Kasumi-1 (cell line): Measurements from ENCODE around the gene MEP1B.
"Not testable (repeated sequence)": the region's sequence is repeated elsewhere in the genome, so short reads cannot be mapped to it uniquely, and the experiment has no call there.

ENCODE experiments used
- DNase-seq, 2 experiments: peaks; one replicate each; lab custom pipeline; 2025; lab: John Stamatoyannopoulos, UW

Gene MEP1B

GRCh38 chr18:32189790-32190189, at the start of gene MEP1B:
MEP1B (plus strand) TSS chr18:32190039; CDS start chr18:32190071, 32 bp downstream.
- no peak for DNase-seq

GRCh38 chr18:32148185-32148870, 41.5 kb upstream of the MEP1B start:
- DNase-seq, result no peak

- no peak for DNase-seq
Observed at GRCh38 chr18:32152705-32153448, 37.0 kb upstream of the MEP1B start.

- DNase-seq, result no peak
Observed at GRCh38 chr18:32156855-32157254, 33.0 kb upstream of the MEP1B start.

- no peak for DNase-seq
Observed at GRCh38 chr18:32157580-32157979, 32.3 kb upstream of the MEP1B start.

GRCh38 chr18:32158108-32158624, 31.7 kb upstream of the MEP1B start:
- peak; percentile 93 to 95 for DNase-seq

GRCh38 chr18:32158631-32159030, 31.2 kb upstream of the MEP1B start:
- DNase-seq, result not testable (repeated sequence)

- no peak for DNase-seq
Observed at GRCh38 chr18:32160547-32160946, 29.3 kb upstream of the MEP1B start.

- no peak for DNase-seq
Observed at GRCh38 chr18:32167980-32168730, 21.7 kb upstream of the MEP1B start.

GRCh38 chr18:32173654-32174053, 16.2 kb upstream of the MEP1B start:
- DNase-seq, result no peak

GRCh38 chr18:32174719-32175118, 15.1 kb upstream of the MEP1B start:
- DNase-seq, result no peak

GRCh38 chr18:32175265-32175664, 14.6 kb upstream of the MEP1B start:
- no peak for DNase-seq

GRCh38 chr18:32176745-32177144, 13.1 kb upstream of the MEP1B start:
- not testable (repeated sequence) for DNase-seq

- DNase-seq, result no peak
Observed at GRCh38 chr18:32177530-32177929, 12.3 kb upstream of the MEP1B start.

- no peak for DNase-seq
Observed at GRCh38 chr18:32183503-32183902, 6.3 kb upstream of the MEP1B start.

- DNase-seq, result no peak
Observed at GRCh38 chr18:32190209-32190608, 370 bp downstream of the MEP1B start.

- no peak for DNase-seq
Observed at GRCh38 chr18:32195881-32196815, 6.3 kb downstream of the MEP1B start.

- no peak for DNase-seq
Observed at GRCh38 chr18:32200766-32201165, 10.9 kb downstream of the MEP1B start.

GRCh38 chr18:32201948-32202672, 12.3 kb downstream of the MEP1B start:
- DNase-seq, result no peak

- no peak for DNase-seq
Observed at GRCh38 chr18:32208023-32208422, 18.2 kb downstream of the MEP1B start.

- DNase-seq, result no peak
Observed at GRCh38 chr18:32208577-32208976, 18.7 kb downstream of the MEP1B start.
